ENCODE data around the gene NFE2L3.
A peak's percentile ranks its signal among the peaks of the same experiment; 100 is the strongest.
"Not testable (repeated sequence)": the region's sequence is repeated elsewhere in the genome, so short reads cannot be mapped to it uniquely, and the experiment has no call there.

Gene NFE2L3

DNA sequence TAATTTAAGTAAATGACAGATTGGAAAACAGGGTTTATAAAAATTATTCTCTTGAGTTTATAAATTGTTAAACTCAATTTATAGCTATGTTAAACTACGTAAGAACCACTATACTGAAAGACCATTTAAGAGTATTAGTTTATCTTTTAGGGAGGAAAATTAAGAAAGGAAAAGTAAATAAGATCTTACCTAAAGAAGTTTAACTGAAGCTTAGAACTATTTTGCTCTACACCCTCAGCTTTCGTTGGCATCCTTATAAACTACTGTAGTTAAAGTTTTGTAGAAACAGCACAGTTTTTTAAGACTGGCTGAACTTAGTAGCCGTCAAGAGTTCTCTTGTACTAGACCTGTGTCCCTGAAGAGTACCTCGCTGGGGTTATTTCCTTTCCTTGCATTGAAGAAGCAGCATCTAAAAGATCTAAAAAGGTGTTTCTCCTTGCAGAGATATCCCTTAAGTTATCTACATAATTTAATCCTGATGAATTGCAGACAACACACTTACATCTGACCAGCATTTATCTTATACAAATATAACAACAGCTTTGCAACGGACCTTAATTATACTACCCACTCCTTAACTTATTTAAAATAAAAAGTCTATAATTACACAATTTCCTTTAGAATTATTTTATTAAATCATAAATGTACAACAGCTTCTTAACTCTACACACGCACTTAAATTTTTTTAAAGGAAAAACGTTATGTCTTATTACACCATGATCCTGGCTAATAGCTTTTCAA is 39.4 kb downstream of the NFE2L3 start:
- no peak for TF ChIP-seq CTCF (conservative IDR thresholded peaks at IDR 0.05; ENCODE audit: low read depth)

GRCh38 chr7:26191974-26192479 is 40.0 kb downstream of the NFE2L3 start:
- TF ChIP-seq CTCF (conservative IDR thresholded peaks at IDR 0.05; ENCODE audit: low read depth) = no peak
- no peak for DNase-seq (ENCODE audit: low spot score)
- CTCF ChIA-PET = interaction anchor here (1.2 kb wide), 1 partner anchor 299 kb away, joined by 5 read pairs; no protein-coding TSS in a partner anchor
- H3K27ac ChIP-seq = no peak overlapping the region
- POLR2A ChIA-PET (ENCODE audit: low non-redundant PET) = no interaction called here

More for the DNA sequence above, 39.4 kb downstream of the NFE2L3 start:
- ChIA-PET POLR2A (ENCODE audit: low non-redundant PET) (no interaction called here), CTCF (interaction anchor here (0.6 to 1.2 kb wide), 2 partner anchors 299 to 303 kb away, joined by 4 to 5 read pairs; no protein-coding TSS in a partner anchor)
- DNase-seq (ENCODE audit: low spot score) = no peak
- H3K27ac ChIP-seq = no peak overlapping the region

GRCh38 chr7:26192485-26193087 is 40.6 kb downstream of the NFE2L3 start:
- no peak for DNase-seq (ENCODE audit: low spot score)
- TF ChIP-seq CTCF (conservative IDR thresholded peaks at IDR 0.05; ENCODE audit: low read depth) = no peak
- POLR2A ChIA-PET (ENCODE audit: low non-redundant PET) = no interaction called here
- no peak overlapping the region for H3K27ac ChIP-seq
- CTCF ChIA-PET = interaction anchor here (1.2 kb wide), 1 partner anchor 300 kb away, joined by 5 read pairs; no protein-coding TSS in a partner anchor

- ChIA-PET CTCF (interaction anchor here (0.9 kb wide), 1 partner anchor 91 kb away, joined by 4 read pairs; no protein-coding TSS in a partner anchor), POLR2A (ENCODE audit: low non-redundant PET) (interaction anchor here (0.5 kb wide), 1 partner anchor 902 kb away, joined by 3 read pairs; the partner anchor contains the start of gene HOXA1)
- DNase-seq (ENCODE audit: low spot score) = no peak
- peak overlapping the region; percentile 33 for H3K27ac ChIP-seq
- TF ChIP-seq CTCF (conservative IDR thresholded peaks at IDR 0.05; ENCODE audit: low read depth) = no peak
These were observed 41.6 kb downstream of the NFE2L3 start for GRCh38 chr7:26193432-26194207.

DNA sequence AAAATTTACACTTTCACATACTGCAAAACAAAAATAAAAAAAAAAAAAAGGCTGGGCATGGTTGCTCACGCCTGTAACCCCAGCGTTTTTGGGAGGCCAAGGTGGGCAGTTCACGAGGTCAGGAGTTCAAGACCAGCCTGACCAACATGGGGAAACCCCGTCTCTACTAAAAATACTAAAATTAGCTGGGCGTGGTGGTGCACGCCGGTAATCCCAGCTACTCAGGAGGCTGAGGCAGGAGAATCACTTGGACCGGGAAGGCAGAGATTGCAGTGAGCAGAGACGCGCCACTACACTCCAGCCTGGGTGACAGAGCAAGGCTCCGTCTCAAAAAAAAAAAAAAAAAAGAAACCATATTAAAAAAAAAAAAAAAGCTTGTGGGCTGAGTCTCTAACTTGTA is 42.8 kb downstream of the NFE2L3 start:
- DNase-seq (ENCODE audit: low spot score); POLR2A ChIA-PET (ENCODE audit: low non-redundant PET): not testable (repeated sequence)
- H3K27ac ChIP-seq = peak overlapping the region; percentile 33
- CTCF ChIA-PET = interaction anchor here (0.6 kb wide), 1 partner anchor 175 kb away, joined by 3 read pairs; no protein-coding TSS in a partner anchor

- DNase-seq (ENCODE audit: low spot score) = no peak
- ChIA-PET POLR2A (ENCODE audit: low non-redundant PET) (no interaction called here), CTCF (interaction anchor here (0.6 kb wide), 1 partner anchor 175 kb away, joined by 3 read pairs; no protein-coding TSS in a partner anchor)
- H3K27ac ChIP-seq = no peak overlapping the region
- no peak for TF ChIP-seq CTCF (conservative IDR thresholded peaks at IDR 0.05; ENCODE audit: low read depth)
These were observed 43.2 kb downstream of the NFE2L3 start for GRCh38 chr7:26195182-26195581.

Measured in RWPE1 (cell line).